Measurements from ENCODE around the gene CTNNA3. TPM values are rescaled to one million over a fixed set of nuclear protein-coding genes. Genes with fewer than 3 reads are reported as not detected.
A peak's percentile ranks its signal among the peaks of the same experiment; 100 is the strongest.

CTNNA3 gene
- total RNA-seq, 1 donor from 2014 or later: 159 TPM

GRCh38 chr10:66642217-66642616 lies 1053.8 kb downstream of the CTNNA3 start:
- H3K9me3 ChIP-seq (replicated peaks): no peaks in the 10 kb centered on the region
- DNase-seq: no peak
- no peak overlapping the region for H3K4me3 ChIP-seq
- no peaks in the 10 kb centered on the region for H3K36me3 ChIP-seq
- no peak overlapping the region for H3K27ac ChIP-seq (replicated peaks)
- intact Hi-C loops (cut with micrococcal nuclease): no loop called here
- TF ChIP-seq CTCF (IDR thresholded peaks at IDR 0.05; ENCODE audit: borderline replicate concordance): no peak
- no peaks in the 10 kb centered on the region for H3K4me1 ChIP-seq
- H3K27me3 ChIP-seq (ENCODE audit: low read depth): no peaks in the 10 kb centered on the region

GRCh38 chr10:66639371-66639770 lies 1056.6 kb downstream of the CTNNA3 start:
- Histone ChIP-seq H3K9me3 (replicated peaks) (no peaks in the 10 kb centered on the region), H3K27me3 (ENCODE audit: low read depth) (no peaks in the 10 kb centered on the region), H3K4me3 (no peak overlapping the region), H3K36me3 (no peaks in the 10 kb centered on the region), H3K4me1 (peaks cover 6% of the 10 kb centered on the region), H3K27ac (replicated peaks) (no peak overlapping the region)
- TF ChIP-seq CTCF (IDR thresholded peaks at IDR 0.05; ENCODE audit: borderline replicate concordance): no peak
- intact Hi-C loops (cut with micrococcal nuclease): no loop called here
- DNase-seq: no peak

GRCh38 chr10:66637273-66638036 lies 1058.5 kb downstream of the CTNNA3 start:
- Histone ChIP-seq H3K27me3 (ENCODE audit: low read depth) (no peaks in the 10 kb centered on the region), H3K4me1 (peaks cover 6% of the 10 kb centered on the region), H3K36me3 (no peaks in the 10 kb centered on the region), H3K9me3 (replicated peaks) (no peaks in the 10 kb centered on the region), H3K4me3 (no peak overlapping the region), H3K27ac (replicated peaks) (no peak overlapping the region)
- no peak for TF ChIP-seq CTCF (IDR thresholded peaks at IDR 0.05; ENCODE audit: borderline replicate concordance)
- intact Hi-C loops (cut with micrococcal nuclease): no loop called here
- DNase-seq: no peak

GRCh38 chr10:66629996-66630395 lies 1066.0 kb downstream of the CTNNA3 start:
- intact Hi-C loops (cut with micrococcal nuclease): no loop called here
- no peak for TF ChIP-seq CTCF (IDR thresholded peaks at IDR 0.05; ENCODE audit: borderline replicate concordance)
- no peaks in the 10 kb centered on the region for H3K9me3 ChIP-seq (replicated peaks)
- H3K36me3 ChIP-seq: no peaks in the 10 kb centered on the region
- H3K27ac ChIP-seq (replicated peaks): no peak overlapping the region
- H3K27me3 ChIP-seq (ENCODE audit: low read depth): no peaks in the 10 kb centered on the region
- no peak for DNase-seq
- no peak overlapping the region for H3K4me3 ChIP-seq
- peaks cover 6% of the 10 kb centered on the region for H3K4me1 ChIP-seq

GRCh38 chr10:66627156-66627555 lies 1068.8 kb downstream of the CTNNA3 start:
- Histone ChIP-seq H3K4me1 (no peaks in the 10 kb centered on the region), H3K9me3 (replicated peaks) (no peaks in the 10 kb centered on the region), H3K27me3 (ENCODE audit: low read depth) (no peaks in the 10 kb centered on the region), H3K27ac (replicated peaks) (no peak overlapping the region), H3K4me3 (no peak overlapping the region), H3K36me3 (no peaks in the 10 kb centered on the region)
- no peak for DNase-seq
- peak; percentile 34 for TF ChIP-seq CTCF (IDR thresholded peaks at IDR 0.05; ENCODE audit: borderline replicate concordance)
- intact Hi-C loops (cut with micrococcal nuclease): no loop called here
